HG02763 (cell line): ENCODE measurements around the gene APOC1.
"Not testable (repeated sequence)": the region's sequence is repeated elsewhere in the genome, so short reads cannot be mapped to it uniquely, and the experiment has no call there.

Source experiments
- ATAC-seq: cut with Tn5 transposase; IDR thresholded peaks from one replicate; pipeline ENCODE4 v1.9.1; 2021; ENCODE audit warnings: mild to moderate bottlenecking, moderate library complexity; ENCODE audit not compliant: unreplicated experiment

APOC1 gene

DNA sequence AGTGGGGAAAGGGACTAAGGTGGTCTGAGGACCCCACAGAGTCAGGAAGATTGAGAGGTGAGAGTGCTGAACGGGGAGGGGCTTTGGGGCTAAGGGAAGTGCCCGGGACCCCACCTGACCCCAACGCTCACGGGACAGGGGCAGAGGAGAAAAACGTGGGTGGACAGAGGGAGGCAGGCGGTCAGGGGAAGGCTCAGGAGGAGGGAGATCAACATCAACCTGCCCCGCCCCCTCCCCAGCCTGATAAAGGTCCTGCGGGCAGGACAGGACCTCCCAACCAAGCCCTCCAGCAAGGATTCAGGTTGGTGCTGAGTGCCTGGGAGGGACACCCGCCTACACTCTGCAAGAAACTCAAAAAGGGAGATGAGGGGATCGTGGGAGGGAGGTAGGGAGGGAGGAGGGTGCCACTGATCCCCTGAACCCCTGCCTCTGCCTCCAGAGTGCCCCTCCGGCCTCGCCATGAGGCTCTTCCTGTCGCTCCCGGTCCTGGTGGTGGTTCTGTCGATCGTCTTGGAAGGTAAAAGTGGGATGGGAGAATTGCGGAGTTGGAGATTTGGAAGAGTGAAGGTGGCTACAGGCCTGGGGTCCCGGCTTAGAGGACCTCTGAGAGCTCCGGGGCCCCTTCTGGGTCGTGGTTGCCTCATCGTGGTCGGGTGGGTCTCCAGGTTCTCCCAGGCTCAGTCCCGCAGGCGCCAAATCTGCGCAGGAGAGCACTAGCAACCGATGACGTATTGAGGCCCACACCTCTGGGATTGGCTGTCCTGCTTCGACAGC lies at the start of gene APOC1:
Gene APOC1, plus strand, starts transcription at position 176 of the 774 bp plus-strand sequence. Its CDS starts 284 bp downstream, at position 460.
- ATAC-seq: peak; percentile 80

DNA sequence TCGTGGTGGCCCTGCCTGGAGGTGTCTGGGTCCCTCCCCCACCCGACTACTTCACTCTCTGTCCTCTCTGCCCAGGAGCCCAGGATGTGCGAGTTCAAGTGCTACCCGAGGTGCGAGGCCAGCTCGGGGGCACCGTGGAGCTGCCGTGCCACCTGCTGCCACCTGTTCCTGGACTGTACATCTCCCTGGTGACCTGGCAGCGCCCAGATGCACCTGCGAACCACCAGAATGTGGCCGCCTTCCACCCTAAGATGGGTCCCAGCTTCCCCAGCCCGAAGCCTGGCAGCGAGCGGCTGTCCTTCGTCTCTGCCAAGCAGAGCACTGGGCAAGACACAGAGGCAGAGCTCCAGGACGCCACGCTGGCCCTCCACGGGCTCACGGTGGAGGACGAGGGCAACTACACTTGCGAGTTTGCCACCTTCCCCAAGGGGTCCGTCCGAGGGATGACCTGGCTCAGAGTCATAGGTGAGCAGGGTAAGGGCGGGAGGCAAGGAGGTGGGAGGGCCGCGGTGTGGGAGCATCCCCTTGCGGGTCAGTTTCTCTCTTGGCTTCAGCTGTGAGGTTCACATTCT lies 49.1 kb upstream of the APOC1 start:
- no peak for ATAC-seq

DNA sequence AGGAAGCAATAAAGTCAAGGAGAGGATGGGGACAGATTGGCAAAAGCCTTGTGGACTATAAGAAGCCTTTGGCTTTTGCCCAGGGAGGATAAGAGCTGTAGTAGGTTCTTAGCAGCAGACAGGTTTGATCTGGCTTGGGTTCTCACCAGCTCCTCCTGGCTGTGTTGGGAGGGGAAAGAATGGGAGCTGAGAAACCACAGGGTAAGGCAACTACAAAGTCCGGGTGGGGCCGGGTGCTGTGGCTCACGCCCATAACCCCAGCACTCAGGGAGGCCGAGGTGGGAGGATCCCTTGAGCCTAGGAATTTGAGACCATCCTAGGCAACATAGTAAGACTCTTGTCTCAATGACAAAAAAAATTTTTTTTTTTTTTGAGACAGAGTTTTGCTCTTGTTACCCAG lies 47.7 kb upstream of the APOC1 start:
- no peak for ATAC-seq

DNA sequence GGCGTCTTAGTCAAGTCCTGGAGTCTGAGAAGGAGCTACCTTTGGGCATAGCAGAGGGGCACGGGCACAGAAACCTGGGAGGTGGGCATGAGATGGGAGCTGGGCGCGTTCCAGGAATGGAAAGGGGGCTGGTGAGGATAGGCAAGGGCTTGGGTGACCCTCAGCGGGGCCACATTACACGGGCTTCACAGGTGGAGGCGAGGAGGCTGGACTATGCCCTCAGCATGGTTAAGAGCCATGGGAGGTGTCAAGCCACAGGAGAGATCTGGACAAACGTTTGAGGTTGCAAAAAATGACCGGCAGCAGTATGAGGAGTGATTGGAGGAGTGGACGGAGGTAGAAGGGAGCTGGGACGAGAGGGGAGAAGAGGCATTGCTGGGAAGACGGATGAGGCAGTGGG lies 46.8 kb upstream of the APOC1 start:
- no peak for ATAC-seq

DNA sequence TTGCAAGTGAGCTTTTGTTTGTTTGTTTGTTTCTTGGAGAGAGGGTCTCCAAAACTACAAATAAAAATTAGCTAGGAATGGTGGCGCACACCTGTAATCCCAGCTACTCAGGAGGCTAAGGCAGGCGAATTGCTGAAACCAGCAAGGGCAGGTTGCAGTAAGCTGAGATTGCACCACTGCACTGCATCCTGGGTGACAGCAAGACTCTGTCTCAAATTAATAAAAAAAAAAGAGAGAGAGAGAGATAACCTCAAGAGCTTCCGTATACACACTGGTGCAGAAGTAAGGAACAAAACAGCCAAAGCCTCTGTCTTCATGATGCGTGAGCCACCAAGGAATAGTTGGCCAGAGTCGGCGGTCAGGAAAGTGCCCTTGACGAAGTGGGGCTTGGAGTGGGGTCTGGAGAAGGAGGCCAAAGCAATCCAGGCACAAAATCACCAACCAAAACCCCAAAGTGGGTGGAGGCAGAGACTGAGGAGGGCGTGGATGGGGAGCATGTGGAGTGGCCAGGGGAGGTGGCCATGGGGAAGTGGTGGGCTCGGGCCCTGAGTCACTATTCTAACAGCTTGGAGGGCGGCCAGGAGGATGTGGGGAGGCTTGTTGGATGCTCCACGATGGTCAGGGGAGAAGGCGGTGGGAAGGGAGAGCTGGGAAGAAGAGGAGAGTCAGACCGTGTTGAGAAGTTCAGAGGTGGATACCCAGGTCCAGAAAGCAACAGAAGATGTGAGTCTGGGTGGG lies 44.5 kb upstream of the APOC1 start:
- ATAC-seq: no peak

DNA sequence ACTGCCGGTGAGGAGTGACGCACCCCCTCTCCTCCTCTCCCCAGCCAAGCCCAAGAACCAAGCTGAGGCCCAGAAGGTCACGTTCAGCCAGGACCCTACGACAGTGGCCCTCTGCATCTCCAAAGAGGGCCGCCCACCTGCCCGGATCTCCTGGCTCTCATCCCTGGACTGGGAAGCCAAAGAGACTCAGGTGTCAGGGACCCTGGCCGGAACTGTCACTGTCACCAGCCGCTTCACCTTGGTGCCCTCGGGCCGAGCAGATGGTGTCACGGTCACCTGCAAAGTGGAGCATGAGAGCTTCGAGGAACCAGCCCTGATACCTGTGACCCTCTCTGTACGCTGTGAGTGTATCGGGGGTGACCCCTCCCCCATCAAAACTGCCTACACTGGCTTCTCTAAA lies 42.6 kb upstream of the APOC1 start:
- ATAC-seq: no peak

DNA sequence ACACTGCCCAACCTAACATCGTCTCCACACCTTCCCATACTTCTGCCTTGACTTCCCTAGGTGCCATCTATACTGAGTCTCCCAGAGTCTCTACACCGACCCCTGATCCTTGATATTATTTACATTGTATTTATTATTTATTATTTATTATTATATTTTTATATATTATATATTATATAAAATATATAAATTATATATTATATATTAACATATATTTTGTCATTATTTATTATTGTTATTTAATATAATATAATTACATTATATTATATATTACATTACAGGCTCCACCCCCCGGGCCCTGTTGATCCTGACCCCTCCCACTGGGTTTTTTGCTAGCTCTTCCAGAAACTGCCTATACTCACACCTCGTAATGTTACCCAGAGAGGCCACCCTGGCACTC lies 41.7 kb upstream of the APOC1 start:
- ATAC-seq: no peak

DNA sequence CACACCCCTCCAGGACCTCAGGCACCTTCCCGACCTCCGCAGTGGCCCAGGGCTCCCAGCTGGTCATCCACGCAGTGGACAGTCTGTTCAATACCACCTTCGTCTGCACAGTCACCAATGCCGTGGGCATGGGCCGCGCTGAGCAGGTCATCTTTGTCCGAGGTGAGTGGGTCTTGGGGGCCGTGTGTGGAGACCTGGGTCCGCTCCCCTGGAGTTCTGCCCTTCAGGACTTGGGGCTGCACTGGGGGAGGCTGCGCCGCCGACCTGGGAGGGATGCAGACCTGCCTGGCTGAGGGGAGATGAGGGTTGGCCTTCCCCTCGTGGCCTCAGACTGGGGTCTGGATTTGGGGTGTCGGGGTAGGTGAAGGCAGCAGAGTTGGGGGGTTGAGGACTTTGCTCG lies 40.1 kb upstream of the APOC1 start:
- ATAC-seq: no peak

DNA sequence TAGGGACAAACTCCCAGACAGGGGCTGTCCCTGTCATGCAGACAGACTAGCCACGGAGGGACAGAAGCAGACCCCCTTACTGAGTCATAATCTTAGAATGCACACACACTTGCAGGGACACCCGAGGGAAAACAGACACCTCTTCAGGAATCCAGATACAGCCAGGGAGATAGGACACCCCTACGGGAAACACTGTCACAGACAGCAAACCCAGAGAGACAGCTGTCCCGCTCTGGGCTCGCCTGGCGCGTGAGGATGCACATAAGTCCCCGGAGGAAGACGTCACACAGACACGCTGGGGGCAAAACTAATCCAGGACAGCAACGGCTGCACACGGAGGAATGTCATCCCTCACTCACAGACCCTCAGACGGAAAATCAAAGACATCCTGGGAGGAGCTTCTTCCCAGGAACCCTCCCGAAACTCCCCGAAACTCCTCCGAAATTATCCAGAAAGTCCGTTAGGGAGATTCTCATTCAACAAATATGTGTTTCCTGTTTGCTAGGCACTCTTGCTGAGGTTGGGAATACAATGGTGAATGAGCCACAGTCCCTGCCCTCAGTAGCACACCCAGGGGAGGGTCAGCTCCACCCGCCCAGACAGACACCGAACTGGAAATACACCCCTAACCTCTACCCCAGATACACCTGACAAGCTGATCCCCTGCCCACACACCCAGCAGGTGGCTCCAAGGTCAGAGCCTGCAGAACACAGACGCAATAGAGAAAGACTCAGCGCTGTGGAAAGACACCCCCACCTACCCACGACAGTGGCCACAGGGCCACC lies 38.5 kb upstream of the APOC1 start:
- no peak for ATAC-seq

DNA sequence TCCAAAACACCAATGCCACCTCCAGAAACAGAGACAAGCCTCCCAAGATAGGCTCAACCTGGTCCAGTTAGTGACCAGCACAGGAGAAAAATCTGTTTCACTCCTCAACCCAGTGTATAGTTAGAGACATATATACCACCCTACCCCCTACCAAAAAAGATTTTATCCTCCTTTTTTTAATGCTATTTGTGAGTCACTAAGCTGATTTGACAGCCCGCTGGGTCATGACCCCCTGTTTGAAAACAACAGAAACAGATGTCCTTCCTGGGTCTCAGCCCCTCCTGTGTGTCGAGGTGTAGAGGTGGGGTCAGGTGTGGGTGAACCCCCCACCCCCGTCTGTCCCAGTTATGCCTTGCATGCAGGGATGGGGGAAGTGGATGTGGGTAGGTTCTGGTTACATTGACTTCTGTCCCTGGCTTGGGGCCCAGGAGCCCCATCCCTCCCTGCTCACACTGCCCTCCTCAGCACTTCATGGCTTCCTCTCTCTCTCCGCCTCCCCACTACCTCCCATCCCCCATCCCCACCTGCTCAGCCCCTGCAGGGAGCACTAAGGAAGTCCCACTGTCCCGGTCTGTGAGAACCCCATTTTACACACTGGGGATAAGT lies 37.4 kb upstream of the APOC1 start:
- ATAC-seq: no peak

DNA sequence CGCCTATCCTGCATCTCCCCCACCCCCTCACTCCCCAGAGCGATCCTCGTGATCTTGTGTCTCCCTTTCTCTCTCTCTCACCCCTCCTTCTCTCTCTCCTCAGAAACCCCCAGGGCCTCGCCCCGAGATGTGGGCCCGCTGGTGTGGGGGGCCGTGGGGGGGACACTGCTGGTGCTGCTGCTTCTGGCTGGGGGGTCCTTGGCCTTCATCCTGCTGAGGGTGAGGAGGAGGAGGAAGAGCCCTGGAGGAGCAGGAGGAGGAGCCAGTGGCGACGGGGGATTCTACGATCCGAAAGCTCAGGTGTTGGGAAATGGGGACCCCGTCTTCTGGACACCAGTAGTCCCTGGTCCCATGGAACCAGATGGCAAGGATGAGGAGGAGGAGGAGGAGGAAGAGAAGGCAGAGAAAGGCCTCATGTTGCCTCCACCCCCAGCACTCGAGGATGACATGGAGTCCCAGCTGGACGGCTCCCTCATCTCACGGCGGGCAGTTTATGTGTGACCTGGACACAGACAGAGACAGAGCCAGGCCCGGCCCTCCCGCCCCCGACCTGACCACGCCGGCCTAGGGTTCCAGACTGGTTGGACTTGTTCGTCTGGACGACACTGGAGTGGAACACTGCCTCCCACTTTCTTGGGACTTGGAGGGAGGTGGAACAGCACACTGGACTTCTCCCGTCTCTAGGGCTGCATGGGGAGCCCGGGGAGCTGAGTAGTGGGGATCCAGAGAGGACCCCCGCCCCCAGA lies 36.1 kb upstream of the APOC1 start:
- ATAC-seq: no peak

DNA sequence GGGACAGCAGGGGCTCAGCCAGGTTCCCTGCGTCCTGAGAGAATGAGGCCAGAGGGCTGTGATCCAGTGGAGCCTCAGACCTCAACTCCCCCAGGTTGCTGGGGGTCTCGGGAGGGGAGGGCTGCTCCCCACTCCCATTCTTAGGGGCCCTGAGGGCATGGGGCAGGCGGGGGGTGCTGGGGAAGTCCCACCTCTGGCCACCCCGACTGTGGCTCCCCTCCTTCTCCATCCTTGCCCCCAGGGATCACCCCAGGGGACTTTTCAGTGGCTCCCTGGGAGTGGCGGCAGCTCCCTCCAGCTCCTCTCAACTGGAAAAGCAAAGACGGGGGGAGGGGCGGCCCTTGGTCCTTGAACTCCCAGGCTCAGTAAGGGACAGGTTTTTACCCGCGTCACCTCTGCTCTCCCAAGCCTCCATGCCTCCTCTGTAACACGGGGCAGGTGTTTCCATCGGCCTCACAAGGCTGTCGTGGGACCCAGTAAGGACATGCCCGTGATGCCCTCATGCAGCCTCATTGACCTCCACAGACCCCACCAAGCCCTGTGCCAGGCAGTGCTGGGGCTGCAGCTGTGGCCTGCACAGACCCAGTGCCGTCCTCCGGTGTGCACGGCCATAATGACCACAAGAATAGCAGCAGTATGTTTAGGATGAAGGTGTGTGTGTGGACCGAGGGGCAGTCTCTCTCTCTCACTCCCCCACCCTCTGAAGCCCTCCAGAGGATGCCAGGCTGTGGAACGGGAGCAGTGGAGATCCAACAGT lies 34.9 kb upstream of the APOC1 start:
- ATAC-seq: no peak

DNA sequence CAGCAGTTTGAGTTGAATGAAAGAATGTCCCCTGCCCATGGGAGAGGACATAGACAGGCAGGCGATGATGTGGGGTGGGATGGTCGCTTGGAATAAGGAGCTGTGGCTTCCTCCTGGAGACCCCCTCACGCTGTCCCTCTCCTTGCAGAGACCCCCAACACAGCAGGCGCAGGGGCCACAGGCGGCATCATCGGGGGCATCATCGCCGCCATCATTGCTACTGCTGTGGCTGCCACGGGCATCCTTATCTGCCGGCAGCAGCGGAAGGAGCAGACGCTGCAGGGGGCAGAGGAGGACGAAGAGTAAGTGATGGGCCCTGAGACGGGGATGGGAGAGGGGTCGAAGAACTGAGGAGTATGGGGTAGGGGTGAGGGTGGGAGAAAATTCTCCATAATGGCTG lies 32.3 kb upstream of the APOC1 start:
- no peak for ATAC-seq

DNA sequence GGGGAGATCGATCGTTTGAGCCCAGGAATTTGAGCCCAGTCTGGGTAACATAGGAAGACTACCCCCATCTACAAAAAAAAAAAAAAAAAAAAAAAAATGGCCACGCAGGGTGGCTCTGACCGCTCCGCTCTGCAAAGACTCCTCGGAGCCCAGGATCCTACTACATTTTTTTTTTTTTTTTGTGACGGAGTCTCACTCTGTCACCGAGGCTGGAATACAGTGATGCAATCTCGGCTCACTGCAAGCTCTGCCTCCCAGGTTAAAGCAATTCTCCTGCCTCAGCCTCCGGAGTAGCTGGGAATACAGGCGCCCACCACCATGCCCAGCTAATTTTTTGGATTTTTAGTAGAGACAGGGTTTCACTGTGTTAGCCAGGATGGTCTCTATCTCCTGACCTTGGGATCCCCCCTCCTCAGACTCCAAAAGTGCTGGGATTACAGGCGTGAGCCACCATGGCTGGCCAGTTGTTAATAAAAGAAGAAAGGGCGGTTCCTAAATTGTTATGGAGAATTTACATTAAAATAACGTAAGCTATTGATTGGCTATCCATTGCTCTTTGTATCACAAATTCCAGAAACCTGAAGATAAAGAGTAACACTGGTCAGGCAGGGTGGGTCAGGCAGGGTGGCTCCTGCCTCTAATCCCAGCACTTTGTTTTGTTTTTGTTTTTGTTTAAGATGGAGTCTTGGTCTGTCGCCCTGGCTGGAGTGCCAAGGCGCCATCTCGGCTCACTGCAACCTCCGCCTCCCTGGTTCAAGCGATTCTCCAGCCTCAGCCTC lies 31.6 kb upstream of the APOC1 start:
- ATAC-seq: not testable (repeated sequence)

DNA sequence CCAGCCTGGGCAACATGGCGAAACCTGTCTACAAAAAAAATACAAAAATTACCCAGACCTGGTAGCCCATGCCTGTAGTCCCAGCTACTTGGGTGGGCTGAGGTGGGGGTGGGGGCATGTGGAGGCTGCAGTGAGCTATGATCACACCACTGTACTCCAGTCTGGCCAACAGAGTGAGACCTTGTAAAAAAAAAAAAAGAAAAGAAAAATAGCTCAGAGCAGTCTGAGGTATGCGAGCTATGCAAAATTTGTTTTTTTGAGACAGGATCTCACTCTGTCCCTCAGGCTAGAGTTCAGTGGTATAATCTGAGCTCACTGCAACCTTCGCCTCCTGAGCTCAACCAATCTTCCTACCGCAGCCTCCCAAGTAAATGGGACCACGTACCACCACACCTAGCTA lies 30.5 kb upstream of the APOC1 start:
- ATAC-seq: no peak

DNA sequence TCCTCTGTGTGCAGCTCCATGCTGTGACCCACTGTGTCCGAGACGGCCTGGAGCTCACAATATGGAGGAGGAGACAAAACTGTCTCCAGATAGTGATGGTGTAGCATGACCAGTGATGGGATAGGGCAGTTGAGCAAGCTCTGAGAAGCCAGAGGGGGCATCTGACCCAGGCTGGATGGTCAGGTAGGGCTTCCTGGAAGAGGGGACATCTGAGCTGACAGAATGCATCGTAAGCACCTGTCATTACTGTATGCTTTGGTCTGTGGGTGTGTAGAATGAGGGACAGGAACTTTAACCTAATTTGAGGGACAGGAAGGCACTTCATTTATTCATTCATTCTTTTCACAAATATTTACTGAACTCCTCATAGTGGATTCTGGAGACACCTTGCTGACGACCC lies 29.8 kb upstream of the APOC1 start:
- no peak for ATAC-seq

DNA sequence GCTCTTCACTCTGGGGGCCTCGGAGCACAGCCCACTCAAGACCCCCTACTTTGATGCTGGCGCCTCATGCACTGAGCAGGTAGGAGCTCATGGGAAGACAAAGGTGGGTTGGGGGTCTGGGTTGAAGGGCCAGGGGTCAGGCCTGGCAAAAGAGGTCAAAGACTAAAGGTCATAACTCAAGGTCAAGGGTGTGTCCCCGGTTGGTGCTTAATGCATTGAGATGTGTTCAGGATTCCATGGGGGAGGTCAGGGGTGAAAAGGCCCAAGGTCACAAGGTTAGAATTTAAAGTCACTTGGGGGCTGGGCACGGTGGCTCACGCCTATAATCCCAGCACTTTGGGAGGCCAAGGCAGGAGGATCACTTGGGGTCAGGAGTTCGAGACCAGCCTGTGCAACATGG lies 28.3 kb upstream of the APOC1 start:
- ATAC-seq: no peak

DNA sequence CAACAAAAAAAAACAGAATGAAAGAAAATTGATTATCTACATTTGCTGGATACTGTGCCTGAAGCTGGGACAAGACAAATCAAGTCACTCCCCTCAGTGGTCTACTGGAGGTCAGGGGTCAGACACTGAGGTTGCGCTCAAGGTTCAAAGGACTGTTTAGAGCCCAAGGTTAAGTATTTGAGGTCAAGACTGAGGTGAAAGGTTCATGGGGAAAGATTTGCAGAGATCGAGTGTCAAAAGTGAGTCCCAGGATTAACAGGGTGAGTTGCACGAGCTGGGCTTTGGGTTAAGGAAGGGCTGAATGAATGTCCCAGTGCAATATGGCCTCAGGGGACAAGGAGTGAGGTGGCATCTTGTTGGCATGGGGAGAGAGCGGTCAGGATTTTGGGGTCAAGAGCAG lies 26.8 kb upstream of the APOC1 start:
- no peak for ATAC-seq

DNA sequence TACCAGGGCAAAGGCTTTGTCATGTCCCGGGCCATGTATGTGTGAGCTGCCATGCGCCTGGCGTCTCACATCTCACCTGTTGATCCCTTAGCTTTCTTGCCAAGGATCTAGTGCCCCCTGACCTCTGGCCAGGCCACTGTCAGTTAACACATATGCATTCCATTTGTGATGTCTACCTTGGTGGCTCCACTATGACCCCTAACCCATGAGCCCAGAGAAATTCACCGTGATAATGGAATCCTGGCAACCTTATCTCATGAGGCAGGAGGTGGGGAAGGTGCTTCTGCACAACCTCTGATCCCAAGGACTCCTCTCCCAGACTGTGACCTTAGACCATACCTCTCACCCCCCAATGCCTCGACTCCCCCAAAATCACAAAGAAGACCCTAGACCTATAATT lies 26.1 kb upstream of the APOC1 start:
- not testable (repeated sequence) for ATAC-seq
